OCI-LY7 (cell line): ENCODE measurements around the gene GPR156. TPM values are rescaled to one million over a fixed set of nuclear protein-coding genes. Genes with fewer than 3 reads are reported as not detected.

Experiments
- Bru-seq: library from RNA; stranded (reverse); fragments of 400-500 nt; gene quantifications from one replicate; lab custom pipeline; 2021; lab: Mats Ljungman, UMichigan
- BruChase-seq, 2 experiments: library from RNA; stranded (reverse); fragments of 400-500 nt; gene quantifications; one replicate each; lab custom pipeline; 2021; lab: Mats Ljungman, UMichigan
- BruUV-seq: library from RNA; stranded (reverse); fragments of 400-500 nt; replicated peaks from 2 replicates; lab custom pipeline; 2021; lab: Mats Ljungman, UMichigan
- CTCF ChIA-PET: fragments of 300-600 bp; sonication (Branson Sonifier 250); formaldehyde crosslinking; loops from one replicate; lab custom pipeline; 2022; ENCODE audit warnings: antibody characterized with exemption; ENCODE audit not compliant: unreplicated experiment; lab: Charles Lee
- POLR2A ChIA-PET: fragments of 300-600 bp; sonication (Branson Sonifier 250); formaldehyde crosslinking; loops from one replicate; lab custom pipeline; 2022; ENCODE audit warnings: antibody characterized with exemption; lab: Charles Lee
- DNase-seq: peaks from one replicate; pipeline ENCODE4 v3.0.0-alpha.2; 2015; ENCODE audit warnings: low spot score
- H2AFZ ChIP-seq: fragments of 200-600 bp; sonication (generic), shearing (Covaris generic); 2 replicates; pipeline ENCODE4 v1.6.1; 2014; ENCODE audit warnings: mild to moderate bottlenecking, antibody characterized with exemption, low read length, moderate library complexity
- H3K27ac ChIP-seq: fragments of 200-600 bp; sonication (generic); 2 replicates; pipeline ENCODE4 v1.5.1; 2014; ENCODE audit warnings: mixed run types, low read depth, mild to moderate bottlenecking, moderate library complexity, low read length, inconsistent platforms; ENCODE audit not compliant: poor library complexity, severe bottlenecking
- H3K36me3 ChIP-seq: fragments of 200-600 bp; sonication (generic); 2 replicates; pipeline ENCODE4 v1.6.1; 2014; ENCODE audit warnings: mild to moderate bottlenecking, antibody characterized with exemption, low read length, moderate library complexity, mixed read lengths; ENCODE audit not compliant: insufficient read depth
- H3K4me1 ChIP-seq: fragments of 200-600 bp; sonication (generic); 2 replicates; pipeline ENCODE4 v1.5.1; 2014; ENCODE audit warnings: mild to moderate bottlenecking, low read length; ENCODE audit not compliant: insufficient read depth, poor library complexity, severe bottlenecking
- H3K4me2 ChIP-seq: fragments of 200-600 bp; sonication (generic); 2 replicates; pipeline ENCODE4 v1.6.1; 2014; ENCODE audit warnings: mild to moderate bottlenecking, low read length
- H3K4me3 ChIP-seq: fragments of 200-600 bp; sonication (generic); 2 replicates; pipeline ENCODE4 v1.5.1; 2014; ENCODE audit warnings: mild to moderate bottlenecking, low read depth, low read length; ENCODE audit not compliant: poor library complexity, severe bottlenecking
- H3K79me2 ChIP-seq: fragments of 200-600 bp; sonication (generic); 2 replicates; pipeline ENCODE4 v1.6.1; 2016; ENCODE audit warnings: low read depth, mild to moderate bottlenecking, low read length, moderate library complexity, mixed read lengths; ENCODE audit not compliant: insufficient read depth
- H3K9me2 ChIP-seq: fragments of 200-600 bp; sonication (generic); 2 replicates; pipeline ENCODE4 v1.6.1; 2016; ENCODE audit warnings: mild to moderate bottlenecking, low read length, mixed read lengths; ENCODE audit not compliant: insufficient read depth
- H3K9me3 ChIP-seq: fragments of 200-600 bp; sonication (generic); 2 replicates; pipeline ENCODE4 v1.6.1; 2014; ENCODE audit warnings: mild to moderate bottlenecking, mixed run types, low read length, mixed read lengths
- H4K20me1 ChIP-seq: fragments of 200-600 bp; sonication (generic); 2 replicates; pipeline ENCODE4 v1.6.1; 2014; ENCODE audit warnings: mild to moderate bottlenecking, antibody characterized with exemption, low read length, moderate library complexity, mixed read lengths; ENCODE audit not compliant: insufficient read depth
- EZH2phosphoT487 ChIP-seq: fragments of 200-600 bp; sonication (generic); IDR thresholded peaks from 2 replicates; pipeline ENCODE4 v1.6.1; 2018; ENCODE audit warnings: low read depth, borderline replicate concordance, mild to moderate bottlenecking, mixed run types, antibody characterized with exemption, low read length, moderate library complexity, mixed read lengths
- intact Hi-C: fragments of 100-400 bp; cut with micrococcal nuclease; formaldehyde crosslinking; loops from one replicate; pipeline ENCODE4 v1.10.0; 2022; ENCODE audit not compliant: unreplicated experiment
- long read RNA-seq: library from polyadenylated mRNA; stranded (forward); transcript quantifications from one replicate; pipeline ENCODE4 v2.0.0, GENCODE V29; 2022
- total RNA-seq, 2 experiments: library from RNA; depleted of rRNA in 1 of 2; stranded (reverse); fragments of >200 nt in 1 of 2; shearing (Covaris generic) in 1 of 2; gene quantifications; 2 replicates each; pipeline ENCODE4 v1.2.3, GENCODE V29; 2014 to 2022
- TF ChIP-seq, protein P1 (sequence below): fragments of 200-600 bp; sonication (generic); conservative IDR thresholded peaks from 2 replicates; pipeline ENCODE4 v1.5.1; 2014; ENCODE audit warnings: mild to moderate bottlenecking, antibody characterized with exemption, low read length, moderate library complexity, mixed read lengths

GPR156 gene
- 0.03 and 0.10 TPM in 2 replicates for total RNA-seq (2014; rRNA removed; shearing (Covaris generic))
- 0.13 TPM in 1 of 2 replicates, not detected in the other for total RNA-seq (2022)
- Bru-seq, nascent RNA: percentile 25 among the genes with signal in this experiment
- percentile 22 among the genes with signal in this experiment for BruChase-seq, experiment 1, labeled RNA remaining after a 6-hour chase
- BruChase-seq, experiment 2, labeled RNA remaining after a 2-hour chase: percentile 31 among the genes with signal in this experiment
- long read RNA-seq: 0 reads

DNA sequence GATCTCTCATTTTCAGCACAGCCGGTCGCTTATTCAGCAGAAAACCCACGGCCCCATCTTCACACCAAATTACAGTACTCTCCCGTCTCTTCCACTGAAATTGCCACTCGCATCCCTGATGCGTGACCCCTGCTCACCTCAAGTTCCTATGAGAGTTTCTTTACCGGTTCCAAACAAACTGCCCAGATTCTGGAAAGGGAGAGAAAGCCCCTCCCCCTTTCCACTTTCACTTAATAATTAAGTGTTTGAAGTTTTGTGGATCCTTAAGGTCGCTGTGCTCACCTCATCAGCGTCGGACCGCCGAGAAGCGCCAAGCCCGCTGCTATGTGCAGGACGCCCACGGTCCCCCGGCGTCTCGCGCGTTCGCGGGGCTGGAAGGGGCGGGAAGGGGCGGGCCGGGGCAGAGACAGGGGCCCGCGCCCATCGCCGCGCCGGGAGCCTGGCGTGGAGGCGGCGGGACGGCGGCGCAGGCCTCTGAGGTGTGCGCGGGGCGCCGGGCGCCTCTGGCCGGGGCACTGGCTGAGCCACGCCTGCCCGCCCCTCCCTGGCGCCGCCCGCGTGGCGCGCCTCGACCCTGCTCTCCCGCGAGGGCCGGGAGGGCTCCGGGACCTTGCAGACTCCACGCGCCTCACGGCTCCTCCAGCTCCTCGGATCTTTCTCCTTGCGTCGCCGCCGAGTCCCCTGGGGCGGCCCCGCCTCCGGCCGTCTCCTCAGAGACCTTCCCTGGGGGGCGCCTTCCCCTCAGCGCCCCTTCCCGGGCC is at the start of gene GPR156:
GPR156 (minus strand) TSS at position 476 of the 761 bp plus-strand sequence. CDS start 41,124 bp downstream, outside the sequence.
- intact Hi-C loops: no loop called here
- H4K20me1 ChIP-seq: no peaks in the 10 kb centered on the region
- H3K79me2 ChIP-seq: no peaks in the 10 kb centered on the region
- DNase-seq: no peak
- H3K4me3 ChIP-seq: no peak within 1 kb of the TSS
- H3K9me2 ChIP-seq: no peaks in the 10 kb centered on the region
- no peak within 1 kb of the TSS for H3K4me2 ChIP-seq
- H2AFZ ChIP-seq: no peak within 1 kb of the TSS
- H3K9me3 ChIP-seq: no peaks in the 10 kb centered on the region
- ChIA-PET POLR2A (no interaction called here), CTCF (no interaction called here)
- no TSS peak for BruUV-seq
- no peak within 1 kb of the TSS for H3K27ac ChIP-seq
- H3K4me1 ChIP-seq: no peaks in the 10 kb centered on the region
- no peak for TF ChIP-seq EZH2phosphoT487
- TF ChIP-seq, protein P1, sequence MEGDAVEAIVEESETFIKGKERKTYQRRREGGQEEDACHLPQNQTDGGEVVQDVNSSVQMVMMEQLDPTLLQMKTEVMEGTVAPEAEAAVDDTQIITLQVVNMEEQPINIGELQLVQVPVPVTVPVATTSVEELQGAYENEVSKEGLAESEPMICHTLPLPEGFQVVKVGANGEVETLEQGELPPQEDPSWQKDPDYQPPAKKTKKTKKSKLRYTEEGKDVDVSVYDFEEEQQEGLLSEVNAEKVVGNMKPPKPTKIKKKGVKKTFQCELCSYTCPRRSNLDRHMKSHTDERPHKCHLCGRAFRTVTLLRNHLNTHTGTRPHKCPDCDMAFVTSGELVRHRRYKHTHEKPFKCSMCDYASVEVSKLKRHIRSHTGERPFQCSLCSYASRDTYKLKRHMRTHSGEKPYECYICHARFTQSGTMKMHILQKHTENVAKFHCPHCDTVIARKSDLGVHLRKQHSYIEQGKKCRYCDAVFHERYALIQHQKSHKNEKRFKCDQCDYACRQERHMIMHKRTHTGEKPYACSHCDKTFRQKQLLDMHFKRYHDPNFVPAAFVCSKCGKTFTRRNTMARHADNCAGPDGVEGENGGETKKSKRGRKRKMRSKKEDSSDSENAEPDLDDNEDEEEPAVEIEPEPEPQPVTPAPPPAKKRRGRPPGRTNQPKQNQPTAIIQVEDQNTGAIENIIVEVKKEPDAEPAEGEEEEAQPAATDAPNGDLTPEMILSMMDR: no peak
- no peaks in the 10 kb centered on the region for H3K36me3 ChIP-seq

DNA sequence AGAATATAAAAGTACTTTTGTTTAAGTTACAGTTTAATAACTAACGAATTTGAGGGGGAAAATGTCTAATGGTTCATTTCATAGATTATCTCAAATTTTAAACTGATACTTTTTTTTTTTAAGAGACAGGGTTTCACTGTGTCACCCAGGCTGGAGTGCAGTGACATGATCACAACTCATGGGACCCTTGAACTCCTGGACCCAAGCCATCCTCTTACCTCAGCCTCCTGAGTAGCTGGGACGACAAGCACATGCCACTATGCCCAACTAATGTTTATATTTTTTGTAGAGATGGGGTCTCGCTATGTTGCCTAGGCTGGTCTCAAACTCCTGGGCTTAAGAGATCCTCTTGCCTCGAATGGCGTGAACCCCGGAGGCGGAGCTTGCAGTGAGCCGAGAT is 47.6 kb upstream of the GPR156 start:
- intact Hi-C loops: no loop called here
- Histone ChIP-seq H3K4me2 (no peak overlapping the region), H3K9me2 (no peaks in the 10 kb centered on the region), H3K27ac (no peak overlapping the region), H3K36me3 (peaks cover 94% of the 10 kb centered on the region), H4K20me1 (no peaks in the 10 kb centered on the region), H3K79me2 (peaks cover 18% of the 10 kb centered on the region; the same call in 1 of the 2 replicates), H3K4me3 (no peak overlapping the region), H3K9me3 (no peaks in the 10 kb centered on the region), H2AFZ (no peak overlapping the region), H3K4me1 (no peaks in the 10 kb centered on the region)
- ChIA-PET CTCF (no interaction called here), POLR2A (interaction anchor here (1.2 kb wide), 1 partner anchor 9 kb away, joined by 4 read pairs; no protein-coding TSS in a partner anchor)
- no peak for TF ChIP-seq EZH2phosphoT487
- TF ChIP-seq, protein P1: no peak
- DNase-seq: no peak
- BruUV-seq: no TSS peak
